ENCODE results near the gene HCFC1R1.

HCFC1R1 gene

GRCh38 chr16:3035972-3036725 lies 12.4 kb upstream of the HCFC1R1 start:
- DNase-seq (ENCODE audit: low read depth in 1 of 2, low spot score in 1 of 2) = no peak

- DNase-seq (ENCODE audit: low read depth in 1 of 2, low spot score in 1 of 2) = no peak
These were observed 11.7 kb upstream of the HCFC1R1 start for GRCh38 chr16:3035289-3035971.

GRCh38 chr16:3032624-3033023 lies 8.9 kb upstream of the HCFC1R1 start:
- no peak for DNase-seq (ENCODE audit: low read depth in 1 of 2, low spot score in 1 of 2)

GRCh38 chr16:3030222-3031212 lies 6.8 kb upstream of the HCFC1R1 start:
- DNase-seq (ENCODE audit: low read depth in 1 of 2, low spot score in 1 of 2) = no peak

- no peak for DNase-seq (ENCODE audit: low read depth in 1 of 2, low spot score in 1 of 2)
These were observed 5.9 kb upstream of the HCFC1R1 start for GRCh38 chr16:3029491-3030221.

GRCh38 chr16:3028716-3029319 lies 5.1 kb upstream of the HCFC1R1 start:
- no peak for DNase-seq (ENCODE audit: low read depth in 1 of 2, low spot score in 1 of 2)

GRCh38 chr16:3027983-3028715 lies 4.4 kb upstream of the HCFC1R1 start:
- DNase-seq (ENCODE audit: low read depth in 1 of 2, low spot score in 1 of 2) = peak; percentile 77 to 87

GRCh38 chr16:3027489-3027795 lies 3.7 kb upstream of the HCFC1R1 start:
- no peak for DNase-seq (ENCODE audit: low read depth in 1 of 2, low spot score in 1 of 2)

- no peak for DNase-seq (ENCODE audit: low read depth in 1 of 2, low spot score in 1 of 2)
These were observed 3.1 kb upstream of the HCFC1R1 start for GRCh38 chr16:3026609-3027488.

GRCh38 chr16:3026003-3026378 lies 2.2 kb upstream of the HCFC1R1 start:
- DNase-seq (ENCODE audit: low read depth in 1 of 2, low spot score in 1 of 2) = no peak

GRCh38 chr16:3025032-3026002 lies 1.6 kb upstream of the HCFC1R1 start:
- no peak for DNase-seq (ENCODE audit: low read depth in 1 of 2, low spot score in 1 of 2)

- DNase-seq (ENCODE audit: low read depth in 1 of 2, low spot score in 1 of 2) = no peak
These were observed 400 bp downstream of the HCFC1R1 start for GRCh38 chr16:3023415-3023668.

- no peak for DNase-seq (ENCODE audit: low read depth in 1 of 2, low spot score in 1 of 2)
These were observed 893 bp downstream of the HCFC1R1 start for GRCh38 chr16:3022684-3023414.

GRCh38 chr16:3022208-3022683 lies 1.5 kb downstream of the HCFC1R1 start:
- DNase-seq (ENCODE audit: low read depth in 1 of 2, low spot score in 1 of 2) = peak; percentile 70 to 90

- DNase-seq (ENCODE audit: low read depth in 1 of 2, low spot score in 1 of 2) = peak; percentile 67 to 72
These were observed 2.1 kb downstream of the HCFC1R1 start for GRCh38 chr16:3021449-3022207.

GRCh38 chr16:3020604-3021448 lies 2.9 kb downstream of the HCFC1R1 start:
- peak in 1 of 2 donors; percentile 49 for DNase-seq (ENCODE audit: low read depth in 1 of 2, low spot score in 1 of 2)

Measured in stimulated activated CD4-positive, alpha-beta T cell treated with anti-CD3 and anti-CD28 coated beads, Interleukin-15, amount 100 ng/mL, for 1 hour (primary cell).